Ovary (tissue), 3 donors: ENCODE measurements around the gene UBAC1.

Experiments
- POLR2A ChIP-seq: fragments of 450-650 bp; IDR thresholded peaks from one replicate; pipeline ENCODE4 v1.6.1; 2017; ENCODE audit warnings: antibody characterized with exemption, mild to moderate bottlenecking, moderate library complexity
- TF ChIP-seq, protein P1 (sequence below), 3 donors: fragments of 450-650 bp in 2 of 3; fragments of 200-600 bp in 1 of 3; IDR thresholded peaks; one replicate each; pipeline versions ENCODE4 v1.5.1 to v1.8.0; 2016 to 2022; ENCODE audit warnings: antibody characterized with exemption in 3 of 3, mild to moderate bottlenecking in 1 of 3
- donor health status: DM: no; HTN: no; CAD: no.

DNA sequence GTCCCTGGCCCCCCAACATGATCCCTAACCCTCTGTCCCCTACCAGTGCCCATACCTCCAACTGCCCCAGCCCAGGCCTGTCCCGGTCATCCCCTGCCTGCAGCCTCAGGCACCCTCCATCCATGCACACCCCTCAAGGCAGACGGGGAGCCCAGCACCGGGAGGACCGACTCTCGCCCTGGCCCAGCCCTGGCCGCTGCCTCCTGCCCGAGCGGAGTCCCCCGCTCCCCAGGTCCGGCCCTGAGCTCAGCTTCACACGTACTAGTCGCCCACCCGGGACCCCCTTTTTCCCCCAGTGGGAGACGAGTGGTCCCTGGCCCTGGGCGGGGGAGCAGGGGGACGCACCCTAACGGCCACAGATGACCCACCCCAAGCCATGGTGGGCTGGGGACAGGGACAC lies 49.0 kb upstream of the UBAC1 start:
- TF ChIP-seq, protein P1, sequence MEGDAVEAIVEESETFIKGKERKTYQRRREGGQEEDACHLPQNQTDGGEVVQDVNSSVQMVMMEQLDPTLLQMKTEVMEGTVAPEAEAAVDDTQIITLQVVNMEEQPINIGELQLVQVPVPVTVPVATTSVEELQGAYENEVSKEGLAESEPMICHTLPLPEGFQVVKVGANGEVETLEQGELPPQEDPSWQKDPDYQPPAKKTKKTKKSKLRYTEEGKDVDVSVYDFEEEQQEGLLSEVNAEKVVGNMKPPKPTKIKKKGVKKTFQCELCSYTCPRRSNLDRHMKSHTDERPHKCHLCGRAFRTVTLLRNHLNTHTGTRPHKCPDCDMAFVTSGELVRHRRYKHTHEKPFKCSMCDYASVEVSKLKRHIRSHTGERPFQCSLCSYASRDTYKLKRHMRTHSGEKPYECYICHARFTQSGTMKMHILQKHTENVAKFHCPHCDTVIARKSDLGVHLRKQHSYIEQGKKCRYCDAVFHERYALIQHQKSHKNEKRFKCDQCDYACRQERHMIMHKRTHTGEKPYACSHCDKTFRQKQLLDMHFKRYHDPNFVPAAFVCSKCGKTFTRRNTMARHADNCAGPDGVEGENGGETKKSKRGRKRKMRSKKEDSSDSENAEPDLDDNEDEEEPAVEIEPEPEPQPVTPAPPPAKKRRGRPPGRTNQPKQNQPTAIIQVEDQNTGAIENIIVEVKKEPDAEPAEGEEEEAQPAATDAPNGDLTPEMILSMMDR (IDR thresholded peaks at IDR 0.05): no peak
- no peak for TF ChIP-seq POLR2A
